ENCODE data around the gene LPAR1. TPM values are rescaled to one million over a fixed set of nuclear protein-coding genes. Genes with fewer than 3 reads are reported as not detected.

The LPAR1 gene
- total and polyA plus RNA-seq, 2 of the 8 experiments (the other 6 are each of a cell fraction or from before 2014, with no cell fraction given), result 3.4 to 5.1 TPM

DNA sequence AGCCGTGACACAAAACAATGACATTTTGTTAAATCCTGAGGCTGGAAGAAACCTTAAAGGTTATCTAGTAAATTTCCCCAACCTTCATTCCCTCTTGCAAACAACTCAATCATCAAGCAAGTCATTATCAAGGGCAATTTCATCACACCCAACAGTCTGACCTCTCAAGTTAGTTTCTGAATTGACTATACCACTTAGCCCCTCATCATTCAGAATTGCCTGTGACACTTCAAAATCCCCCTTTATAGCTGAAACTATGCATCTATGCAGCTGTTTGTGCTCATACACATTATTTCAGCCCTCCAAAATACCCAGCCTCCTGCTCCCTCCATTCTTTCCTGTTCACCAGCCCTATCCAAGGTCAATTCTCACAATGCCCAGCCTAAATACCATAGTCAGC is 24.6 kb downstream of the LPAR1 start:
- Histone ChIP-seq H4K8ac (ENCODE audit: extremely low read depth, insufficient read depth, low read length) (no peak overlapping the region), H4K20me1 (replicated peaks in 1 of 2; ENCODE audit: control insufficient read depth in 1 of 2, insufficient read depth in 2 of 2, low read length in 2 of 2) (no peaks in the 10 kb centered on the region), H3K27me3 (replicated peaks in 1 of 4; ENCODE audit: control insufficient read depth in 3 of 4, extremely low read depth in 1 of 4, insufficient read depth in 3 of 4, low read length in 3 of 4) (no peaks in the 10 kb centered on the region), H3K27ac (ENCODE audit: low read depth, low read length) (no peak overlapping the region), H4K91ac (replicated peaks; ENCODE audit: insufficient read length, low read length) (no peak overlapping the region), H3K9me3 (ENCODE audit: insufficient read depth in 2 of 2, low read depth in 1 of 2, low read length in 1 of 2) (no peaks in the 10 kb centered on the region), H3K79me1 (ENCODE audit: low read depth, low read length) (no peaks in the 10 kb centered on the region), H2BK12ac (ENCODE audit: low read depth, low read length) (no peak overlapping the region), H2BK120ac (replicated peaks; ENCODE audit: low read depth, low read length) (no peak overlapping the region), H2AK5ac (ENCODE audit: low read depth, low read length) (no peak overlapping the region; the same call in 1 of the 2 replicates), H2BK15ac (ENCODE audit: low read length) (no peak overlapping the region), H3K4me2 (ENCODE audit: insufficient read depth in 1 of 2, low read depth in 2 of 2, low read length in 2 of 2) (no peak overlapping the region), H3K4ac (replicated peaks; ENCODE audit: insufficient read length, low read depth, low read length) (no peak overlapping the region), H3K79me2 (ENCODE audit: control insufficient read depth in 1 of 2, insufficient read depth in 2 of 2, low read length in 2 of 2) (no peaks in the 10 kb centered on the region), H3K4me1 (replicated peaks in 1 of 4; ENCODE audit: control insufficient read depth in 3 of 4, insufficient read depth in 4 of 4, low read length in 3 of 4) (no peaks in the 10 kb centered on the region), H3K9ac (replicated peaks in 1 of 4; ENCODE audit: extremely low read depth in 1 of 4, low read depth in 3 of 4, low read length in 3 of 4) (no peak overlapping the region), H3K4me3 (ENCODE audit: extremely low read depth in 1 of 4, insufficient read depth in 2 of 4, low read depth in 3 of 4, low read length in 4 of 4) (no peak overlapping the region), H3K56ac (replicated peaks; ENCODE audit: insufficient read length, low read depth, low read length) (no peak overlapping the region), H3K18ac (ENCODE audit: extremely low read depth, low read length) (no peak overlapping the region), H3K23me2 (ENCODE audit: low read depth, low read length) (no peaks in the 10 kb centered on the region), H2BK5ac (ENCODE audit: low read depth, low read length) (no peak overlapping the region), H3K14ac (ENCODE audit: insufficient read length) (no peak overlapping the region), H2BK20ac (ENCODE audit: low read length) (no peak overlapping the region), H2AFZ (ENCODE audit: low read length) (no peak overlapping the region), H3K23ac (ENCODE audit: insufficient read length) (no peak overlapping the region), H4K5ac (ENCODE audit: insufficient read length, low read depth, low read length) (no peak overlapping the region), H3K36me3 (ENCODE audit: control insufficient read depth in 2 of 4, insufficient read depth in 4 of 4, low read length in 3 of 4) (no peaks in the 10 kb centered on the region)
- 93% methylated on average over 1 of the region's 1 CpG; no CpG with 5 or more reads in 1 of the 2 experiments for WGBS, 2 experiments (ENCODE audit: extremely low coverage in 1 of 2, insufficient coverage in 1 of 2, insufficient read length in 1 of 2, insufficient replicate concordance in 2 of 2, low coverage in 1 of 2, low lambda C conversion rate in 2 of 2, missing lambda C conversion rate in 1 of 2)
- ChIA-PET POLR2A (ENCODE audit: partially characterized antibody) (no interaction called here), CTCF (ENCODE audit: partially characterized antibody) (no interaction called here)
- FAIRE-seq (no peak), DNase-seq (ENCODE audit: low read depth in 1 of 2, low spot score in 2 of 2) (no peak)
- TF ChIP-seq KDM4A (IDR thresholded peaks at IDR 0.05; ENCODE audit: low read depth, low read length, severe bottlenecking) (no peak), GTF2F1 (IDR thresholded peaks at IDR 0.05; ENCODE audit: borderline replicate concordance, low read depth, low read length) (no peak), SIX5 (IDR thresholded peaks at IDR 0.05; ENCODE audit: low read depth, low read length) (no peak), RBBP5 (IDR thresholded peaks at IDR 0.05; ENCODE audit: borderline replicate concordance, low read depth, low read length) (no peak), CHD1 (IDR thresholded peaks at IDR 0.05; ENCODE audit: low read depth, low read length) (no peak), FOSL1 (IDR thresholded peaks at IDR 0.05; ENCODE audit: insufficient read depth, low read depth, low read length) (no peak), JUND (IDR thresholded peaks at IDR 0.05; ENCODE audit: low read length) (no peak), CHD2 (IDR thresholded peaks at IDR 0.05; ENCODE audit: low read length) (no peak), SAP30 (IDR thresholded peaks at IDR 0.05; ENCODE audit: insufficient read depth, insufficient replicate concordance, low read length) (no peak), ZNF274 (IDR thresholded peaks at IDR 0.05; ENCODE audit: borderline replicate concordance, extremely low read depth, low read length) (no peak), CBX5 (IDR thresholded peaks at IDR 0.05; ENCODE audit: low read depth, low read length) (no peak), CBX8 (IDR thresholded peaks at IDR 0.05; ENCODE audit: borderline replicate concordance, low read depth, low read length) (no peak), POLR2A (IDR thresholded peaks at IDR 0.05; ENCODE audit: control extremely low read depth in 1 of 2, low read depth in 2 of 2, low read length in 2 of 2) (no peak), TCF12 (IDR thresholded peaks at IDR 0.05; ENCODE audit: low read depth, low read length) (no peak), SP4 (IDR thresholded peaks at IDR 0.05; ENCODE audit: low read length) (no peak), SP1 (IDR thresholded peaks at IDR 0.05; ENCODE audit: low read depth, low read length) (no peak)
